ENCODE measurements around the gene GMEB1. TPM values are rescaled to one million over a fixed set of nuclear protein-coding genes. Genes with fewer than 3 reads are reported as not detected.
"Not testable (repeated sequence)": the region's sequence is repeated elsewhere in the genome, so short reads cannot be mapped to it uniquely, and the experiment has no call there.

Gene GMEB1
- total and polyA plus RNA-seq, 2 donors from 2014 or later: 4.0 to 14.9 TPM

GRCh38 chr1:28718586-28719331 lies 50.2 kb downstream of the GMEB1 start:
- Histone ChIP-seq H3K27ac (ENCODE audit: low read depth in 2 of 2, low read length in 2 of 2) (no peak overlapping the region), H3K27me3 (ENCODE audit: control insufficient read depth, insufficient read depth, low read length) (no peaks in the 10 kb centered on the region), H3K4me1 (ENCODE audit: control insufficient read depth in 2 of 3, insufficient read depth in 2 of 3, low read depth in 1 of 3, low read length in 3 of 3) (no peaks in the 10 kb centered on the region), H3K36me3 (ENCODE audit: control insufficient read depth in 2 of 3, insufficient read depth in 3 of 3, low read length in 3 of 3) (peaks cover 0 to 4% (median 2%) of the 10 kb centered on the region in 3 donors), H3K9ac (ENCODE audit: low read length in 3 of 3) (no peak overlapping the region), H3K4me3 (ENCODE audit: low read length in 3 of 3) (no peak overlapping the region), H3K9me3 (ENCODE audit: control insufficient read depth in 2 of 3, insufficient read depth in 1 of 3, low read length in 3 of 3) (no peaks in the 10 kb centered on the region)
- TF ChIP-seq CTCF (IDR thresholded peaks at IDR 0.05; ENCODE audit: borderline replicate concordance, extremely low read depth, insufficient read depth): no peak
- FAIRE-seq (no peak), DNase-seq (no peak)
- intact Hi-C loops (cut with DNase I): no loop called here

GRCh38 chr1:28719332-28719619 lies 50.7 kb downstream of the GMEB1 start:
- Histone ChIP-seq H3K27ac (ENCODE audit: low read depth in 2 of 2, low read length in 2 of 2) (no peak overlapping the region), H3K4me3 (ENCODE audit: low read length in 3 of 3) (no peak overlapping the region), H3K36me3 (ENCODE audit: control insufficient read depth in 2 of 3, insufficient read depth in 3 of 3, low read length in 3 of 3) (peaks cover 0 to 2% (median 2%) of the 10 kb centered on the region in 3 donors), H3K4me1 (ENCODE audit: control insufficient read depth in 2 of 3, insufficient read depth in 2 of 3, low read depth in 1 of 3, low read length in 3 of 3) (no peaks in the 10 kb centered on the region), H3K27me3 (ENCODE audit: control insufficient read depth, insufficient read depth, low read length) (no peaks in the 10 kb centered on the region), H3K9me3 (ENCODE audit: control insufficient read depth in 2 of 3, insufficient read depth in 1 of 3, low read length in 3 of 3) (no peaks in the 10 kb centered on the region), H3K9ac (ENCODE audit: low read length in 3 of 3) (no peak overlapping the region)
- FAIRE-seq: no peak
- no peak for TF ChIP-seq CTCF (IDR thresholded peaks at IDR 0.05; ENCODE audit: borderline replicate concordance, extremely low read depth, insufficient read depth)
- no peak for DNase-seq
- intact Hi-C loops (cut with DNase I): no loop called here

GRCh38 chr1:28720376-28720775 lies 51.8 kb downstream of the GMEB1 start:
- H3K9me3 ChIP-seq (ENCODE audit: control insufficient read depth in 2 of 3, insufficient read depth in 1 of 3, low read length in 3 of 3): no peaks in the 10 kb centered on the region
- no peaks in the 10 kb centered on the region for H3K36me3 ChIP-seq (ENCODE audit: control insufficient read depth in 2 of 3, insufficient read depth in 3 of 3, low read length in 3 of 3)
- intact Hi-C loops (cut with DNase I): no loop called here
- H3K4me3 ChIP-seq (ENCODE audit: low read length in 3 of 3): no peak overlapping the region
- DNase-seq (no peak), FAIRE-seq (no peak)
- no peaks in the 10 kb centered on the region for H3K27me3 ChIP-seq (ENCODE audit: control insufficient read depth, insufficient read depth, low read length)
- H3K4me1 ChIP-seq (ENCODE audit: control insufficient read depth in 2 of 3, insufficient read depth in 2 of 3, low read depth in 1 of 3, low read length in 3 of 3): no peaks in the 10 kb centered on the region
- no peak overlapping the region for H3K9ac ChIP-seq (ENCODE audit: low read length in 3 of 3)
- no peak for TF ChIP-seq CTCF (IDR thresholded peaks at IDR 0.05; ENCODE audit: borderline replicate concordance, extremely low read depth, insufficient read depth)
- H3K27ac ChIP-seq (ENCODE audit: low read depth in 2 of 2, low read length in 2 of 2): no peak overlapping the region

DNA sequence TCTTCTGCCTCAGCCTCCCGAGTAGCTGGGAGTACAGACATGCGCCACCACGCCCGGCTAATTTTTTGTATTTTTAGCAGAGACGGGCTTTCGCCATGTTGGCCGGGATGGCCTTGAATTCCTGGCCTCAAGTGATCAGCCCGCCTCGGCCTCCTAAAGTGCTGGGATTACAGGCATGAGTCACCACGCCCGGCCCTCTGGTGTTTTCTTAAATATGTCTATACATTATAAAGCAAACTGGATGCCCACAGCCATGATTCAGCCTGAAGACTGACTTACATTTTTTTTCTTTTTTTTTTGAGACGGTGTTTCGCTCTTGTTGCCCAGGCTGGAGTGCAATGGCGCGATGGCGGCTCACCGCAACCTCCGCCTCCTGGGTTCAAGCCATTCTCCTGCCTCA lies 53.3 kb downstream of the GMEB1 start:
- H3K36me3 ChIP-seq (ENCODE audit: control insufficient read depth in 2 of 3, insufficient read depth in 3 of 3, low read length in 3 of 3); H3K9me3 ChIP-seq (ENCODE audit: control insufficient read depth in 2 of 3, insufficient read depth in 1 of 3, low read length in 3 of 3); intact Hi-C loops (cut with DNase I); H3K9ac ChIP-seq (ENCODE audit: low read length in 3 of 3); H3K27ac ChIP-seq (ENCODE audit: low read depth in 2 of 2, low read length in 2 of 2); H3K4me3 ChIP-seq (ENCODE audit: low read length in 3 of 3); H3K27me3 ChIP-seq (ENCODE audit: control insufficient read depth, insufficient read depth, low read length); DNase-seq; H3K4me1 ChIP-seq (ENCODE audit: control insufficient read depth in 2 of 3, insufficient read depth in 2 of 3, low read depth in 1 of 3, low read length in 3 of 3); FAIRE-seq: not testable (repeated sequence)

DNA sequence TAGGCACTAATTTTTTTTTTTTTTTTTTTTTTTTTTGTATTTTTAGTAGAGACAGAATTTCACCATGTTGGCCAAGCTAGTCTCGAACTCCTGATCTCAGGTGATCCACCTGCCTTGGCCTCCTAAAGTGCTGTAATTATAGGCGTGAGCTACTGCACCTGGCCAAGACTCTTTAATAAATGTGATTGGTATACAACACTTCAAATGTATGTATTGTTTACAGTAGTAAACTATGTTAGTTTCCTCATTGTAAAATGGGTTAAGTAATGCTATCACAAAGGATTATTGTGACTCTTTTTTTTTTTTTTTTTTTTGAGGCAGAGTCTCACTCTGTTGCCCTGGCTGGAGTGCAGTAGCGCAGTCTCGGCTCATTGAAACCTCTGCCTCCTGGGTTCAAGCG lies 56.8 kb downstream of the GMEB1 start:
- H3K27me3 ChIP-seq (ENCODE audit: control insufficient read depth, insufficient read depth, low read length); H3K9me3 ChIP-seq (ENCODE audit: control insufficient read depth in 2 of 3, insufficient read depth in 1 of 3, low read length in 3 of 3); H3K27ac ChIP-seq (ENCODE audit: low read depth in 2 of 2, low read length in 2 of 2); H3K4me1 ChIP-seq (ENCODE audit: control insufficient read depth in 2 of 3, insufficient read depth in 2 of 3, low read depth in 1 of 3, low read length in 3 of 3); H3K36me3 ChIP-seq (ENCODE audit: control insufficient read depth in 2 of 3, insufficient read depth in 3 of 3, low read length in 3 of 3); H3K4me3 ChIP-seq (ENCODE audit: low read length in 3 of 3); H3K9ac ChIP-seq (ENCODE audit: low read length in 3 of 3); FAIRE-seq; DNase-seq; intact Hi-C loops (cut with DNase I): not testable (repeated sequence)

Data from kidney (tissue), 14 donors.